Measurements from ENCODE around the gene PRRG3.
"Not testable (repeated sequence)": the region's sequence is repeated elsewhere in the genome, so short reads cannot be mapped to it uniquely, and the experiment has no call there.

The PRRG3 gene

DNA sequence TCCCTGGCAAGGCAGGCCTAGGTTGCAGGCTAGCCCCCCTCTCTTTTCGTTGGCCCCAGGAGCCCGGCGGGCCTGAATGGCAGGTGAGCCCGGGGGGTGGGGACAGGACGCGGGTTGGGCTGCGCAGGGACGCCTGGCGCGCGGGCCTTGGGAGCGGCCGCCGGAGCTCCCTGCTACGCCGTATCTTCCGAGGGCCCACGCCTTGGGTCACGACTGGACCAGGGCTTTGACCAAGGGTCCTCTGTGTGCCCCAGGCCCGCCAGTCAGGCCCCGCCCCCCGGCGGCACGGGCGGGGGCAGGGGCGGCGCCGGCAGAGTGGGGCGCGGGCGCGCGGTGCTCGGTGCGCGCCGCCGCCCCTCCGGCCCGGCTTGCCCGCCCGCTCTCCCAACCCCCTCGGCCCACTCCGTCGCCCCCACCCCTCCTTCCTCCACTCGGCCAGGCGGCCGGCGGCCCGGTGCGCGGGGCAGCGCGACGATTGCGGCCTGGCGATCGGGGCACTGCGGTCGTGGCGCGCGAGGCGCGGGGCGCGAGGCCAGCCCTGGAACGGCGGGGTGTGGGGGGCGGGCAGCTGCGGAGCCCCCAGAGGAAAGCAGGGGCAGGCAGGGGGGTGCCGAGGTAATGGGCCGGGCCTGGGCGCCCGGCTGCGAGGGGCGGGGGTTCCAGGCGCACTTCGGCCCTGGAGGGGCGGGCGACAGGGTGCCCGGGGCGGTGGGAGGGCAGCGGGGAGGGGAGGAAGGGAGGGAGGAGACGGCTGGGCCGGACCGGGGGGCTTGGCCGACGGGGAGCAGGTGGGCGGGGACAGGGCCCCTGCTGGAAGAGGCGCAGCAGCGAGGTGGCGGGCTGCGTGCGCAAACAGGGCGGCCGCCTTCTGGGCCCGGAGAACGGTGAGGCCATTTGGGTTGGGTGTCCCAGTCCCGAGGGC is at the start of gene PRRG3:
PRRG3 (plus strand) TSS at position 798 of the 922 bp plus-strand sequence. CDS start 3,357 bp downstream, outside the sequence.
- DNase-seq (ENCODE audit: low read depth): no peak
- H3K4me1 ChIP-seq (ENCODE audit: control insufficient read depth, insufficient read depth, low read length): peaks cover 9% of the 10 kb centered on the region
- no peak within 1 kb of the TSS for H3K4me3 ChIP-seq (ENCODE audit: low read length)
- no peaks in the 10 kb centered on the region for H3K9me3 ChIP-seq (ENCODE audit: control insufficient read depth, low read length)
- H3K9ac ChIP-seq (ENCODE audit: low read length): no peak within 1 kb of the TSS
- H3K36me3 ChIP-seq (ENCODE audit: control insufficient read depth, insufficient read depth, low read length, severe bottlenecking): no peaks in the 10 kb centered on the region
- peaks cover 32% of the 10 kb centered on the region for H3K27me3 ChIP-seq (replicated peaks; ENCODE audit: control insufficient read depth, insufficient read depth, low read length)

DNA sequence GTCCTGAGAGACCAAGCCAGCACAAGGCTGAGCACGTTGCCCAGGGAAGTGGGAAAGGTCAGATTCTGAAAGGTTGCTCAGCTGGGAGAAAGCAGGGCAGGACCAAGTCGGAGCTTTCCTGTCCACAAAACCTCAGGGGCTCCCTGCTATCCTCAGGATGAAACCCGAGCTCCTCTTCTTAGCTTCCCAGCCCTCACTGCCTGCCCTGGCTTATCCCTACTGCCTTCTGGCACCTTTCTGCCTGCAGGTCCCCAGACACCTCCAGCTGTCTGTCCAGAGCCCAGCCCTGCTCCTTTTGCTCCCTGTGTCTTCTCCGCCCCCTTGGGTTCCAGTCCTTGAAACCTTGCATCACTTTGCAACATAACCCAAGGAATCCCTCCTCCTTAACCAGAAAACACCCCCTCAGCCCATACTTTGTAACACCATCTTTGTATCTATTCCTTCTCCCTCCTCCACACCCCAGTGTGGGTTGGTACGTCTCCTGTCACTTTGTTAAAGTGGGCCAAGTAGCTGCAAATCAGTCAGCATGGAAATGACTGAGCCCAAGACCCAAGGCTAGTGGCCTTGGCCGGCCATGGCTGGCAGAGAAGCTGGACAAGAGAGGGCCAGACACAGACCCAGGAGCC is 20.0 kb upstream of the PRRG3 start:
- Histone ChIP-seq H3K27me3 (replicated peaks; ENCODE audit: control insufficient read depth, insufficient read depth, low read length) (peaks cover 46% of the 10 kb centered on the region), H3K4me3 (ENCODE audit: low read length) (no peak overlapping the region), H3K9me3 (ENCODE audit: control insufficient read depth, low read length) (peaks cover 3% of the 10 kb centered on the region), H3K4me1 (ENCODE audit: control insufficient read depth, insufficient read depth, low read length) (no peaks in the 10 kb centered on the region), H3K9ac (ENCODE audit: low read length) (no peak overlapping the region), H3K36me3 (ENCODE audit: control insufficient read depth, insufficient read depth, low read length, severe bottlenecking) (no peaks in the 10 kb centered on the region)
- no peak for DNase-seq (ENCODE audit: low read depth)

DNA sequence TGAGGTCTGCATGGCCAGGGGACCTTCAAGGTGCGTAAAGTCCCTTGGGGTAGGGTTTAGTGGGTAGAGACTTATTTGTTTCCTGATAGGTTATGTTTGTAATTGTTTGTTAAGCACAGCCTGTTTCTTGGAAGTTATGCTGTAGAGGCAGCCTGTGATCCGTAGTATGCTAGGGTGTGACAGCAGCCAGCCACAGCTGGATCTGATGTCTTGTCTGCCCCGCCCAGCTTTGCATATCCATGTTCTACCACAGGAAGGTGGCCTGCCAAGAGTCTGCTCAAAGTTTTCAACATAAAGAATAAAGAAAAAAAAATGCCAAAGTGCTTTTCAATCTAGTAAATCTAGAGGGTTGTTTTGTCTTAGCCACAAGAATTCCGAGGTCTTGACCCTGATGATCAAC is 19.1 kb upstream of the PRRG3 start:
- no peaks in the 10 kb centered on the region for H3K4me1 ChIP-seq (ENCODE audit: control insufficient read depth, insufficient read depth, low read length)
- no peaks in the 10 kb centered on the region for H3K9me3 ChIP-seq (ENCODE audit: control insufficient read depth, low read length)
- H3K9ac ChIP-seq (ENCODE audit: low read length): no peak overlapping the region
- peaks cover 46% of the 10 kb centered on the region for H3K27me3 ChIP-seq (replicated peaks; ENCODE audit: control insufficient read depth, insufficient read depth, low read length)
- H3K36me3 ChIP-seq (ENCODE audit: control insufficient read depth, insufficient read depth, low read length, severe bottlenecking): no peaks in the 10 kb centered on the region
- DNase-seq (ENCODE audit: low read depth): no peak
- H3K4me3 ChIP-seq (ENCODE audit: low read length): no peak overlapping the region

DNA sequence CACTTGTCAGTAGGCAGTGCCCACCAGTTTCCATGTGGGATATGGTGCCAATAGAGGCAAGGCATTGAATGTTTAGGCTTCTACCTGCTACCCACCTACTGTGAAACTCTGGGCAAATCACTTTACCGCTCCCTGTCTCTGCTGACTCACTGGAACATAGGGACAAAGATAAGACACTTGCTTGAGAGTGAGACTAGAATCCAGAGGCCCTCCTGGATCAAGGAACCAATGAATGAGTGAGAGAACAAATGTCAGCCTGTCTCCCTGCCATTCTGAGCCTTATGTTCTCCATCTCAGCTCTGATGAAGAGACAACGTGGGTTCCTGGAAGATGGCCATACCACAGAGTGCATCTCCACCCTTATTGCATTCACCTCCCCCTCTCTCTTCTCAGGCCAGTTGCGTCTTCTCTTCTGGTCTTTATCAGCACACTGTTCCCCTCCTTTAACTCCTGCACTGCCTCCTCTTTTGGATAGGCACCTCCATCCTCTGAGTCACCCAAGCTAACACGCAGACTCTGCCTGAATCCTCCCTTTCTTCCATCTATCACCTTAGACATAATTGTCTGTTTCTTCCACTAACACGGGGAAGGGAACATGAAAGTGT is 15.4 kb upstream of the PRRG3 start:
- Histone ChIP-seq H3K4me3 (ENCODE audit: low read length) (no peak overlapping the region), H3K9ac (ENCODE audit: low read length) (no peak overlapping the region), H3K27me3 (replicated peaks; ENCODE audit: control insufficient read depth, insufficient read depth, low read length) (peaks cover 44% of the 10 kb centered on the region), H3K9me3 (ENCODE audit: control insufficient read depth, low read length) (no peaks in the 10 kb centered on the region), H3K36me3 (ENCODE audit: control insufficient read depth, insufficient read depth, low read length, severe bottlenecking) (no peaks in the 10 kb centered on the region), H3K4me1 (ENCODE audit: control insufficient read depth, insufficient read depth, low read length) (no peaks in the 10 kb centered on the region)
- no peak for DNase-seq (ENCODE audit: low read depth)

DNA sequence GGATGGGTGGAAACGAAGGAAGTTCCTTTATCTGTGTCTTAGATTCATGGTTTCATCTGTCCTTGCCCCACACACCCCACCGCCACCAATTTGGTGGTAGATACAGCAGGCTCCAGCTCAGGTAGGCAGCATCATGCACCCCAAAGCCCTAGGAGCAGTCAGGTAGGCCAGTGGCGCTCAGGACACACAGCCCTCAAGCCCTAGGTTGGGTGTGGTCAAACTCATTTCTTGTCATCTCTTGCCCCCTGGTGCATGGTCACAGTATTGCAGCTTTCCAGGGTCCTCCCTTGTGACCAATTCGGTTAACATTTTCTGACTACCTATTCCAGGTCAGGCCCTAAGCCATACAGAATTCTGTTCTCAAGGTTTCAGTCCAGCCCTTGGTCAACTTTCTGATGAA is 14.5 kb upstream of the PRRG3 start:
- Histone ChIP-seq H3K4me1 (ENCODE audit: control insufficient read depth, insufficient read depth, low read length) (no peaks in the 10 kb centered on the region), H3K9me3 (ENCODE audit: control insufficient read depth, low read length) (no peaks in the 10 kb centered on the region), H3K4me3 (ENCODE audit: low read length) (no peak overlapping the region), H3K36me3 (ENCODE audit: control insufficient read depth, insufficient read depth, low read length, severe bottlenecking) (no peaks in the 10 kb centered on the region), H3K9ac (ENCODE audit: low read length) (no peak overlapping the region), H3K27me3 (replicated peaks; ENCODE audit: control insufficient read depth, insufficient read depth, low read length) (peaks cover 44% of the 10 kb centered on the region)
- peak; percentile 29 for DNase-seq (ENCODE audit: low read depth)

DNA sequence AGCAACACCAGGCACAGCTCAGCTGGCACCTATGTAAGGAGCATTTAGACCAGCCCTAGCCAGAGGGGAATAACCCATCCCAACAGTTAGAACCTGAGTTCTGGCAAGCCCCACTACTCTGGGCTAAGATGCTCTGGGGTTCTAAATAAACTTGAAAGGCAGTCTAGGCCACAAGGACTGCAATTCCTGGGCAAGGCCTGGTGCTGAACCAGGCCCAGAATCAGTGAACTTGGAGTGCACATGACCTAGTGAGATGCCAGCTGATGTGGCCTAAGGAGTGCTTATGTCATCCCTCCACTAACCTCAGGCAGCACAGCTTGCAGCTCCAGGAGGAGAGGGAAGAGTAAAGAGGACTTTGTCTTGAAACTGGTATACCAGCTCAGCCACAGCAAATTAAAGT is 7.6 kb upstream of the PRRG3 start:
- Histone ChIP-seq H3K4me1 (ENCODE audit: control insufficient read depth, insufficient read depth, low read length) (no peaks in the 10 kb centered on the region), H3K9ac (ENCODE audit: low read length) (no peak overlapping the region), H3K36me3 (ENCODE audit: control insufficient read depth, insufficient read depth, low read length, severe bottlenecking) (no peaks in the 10 kb centered on the region), H3K4me3 (ENCODE audit: low read length) (no peak overlapping the region), H3K27me3 (replicated peaks; ENCODE audit: control insufficient read depth, insufficient read depth, low read length) (peaks cover 20% of the 10 kb centered on the region), H3K9me3 (ENCODE audit: control insufficient read depth, low read length) (no peaks in the 10 kb centered on the region)
- DNase-seq (ENCODE audit: low read depth): no peak

DNA sequence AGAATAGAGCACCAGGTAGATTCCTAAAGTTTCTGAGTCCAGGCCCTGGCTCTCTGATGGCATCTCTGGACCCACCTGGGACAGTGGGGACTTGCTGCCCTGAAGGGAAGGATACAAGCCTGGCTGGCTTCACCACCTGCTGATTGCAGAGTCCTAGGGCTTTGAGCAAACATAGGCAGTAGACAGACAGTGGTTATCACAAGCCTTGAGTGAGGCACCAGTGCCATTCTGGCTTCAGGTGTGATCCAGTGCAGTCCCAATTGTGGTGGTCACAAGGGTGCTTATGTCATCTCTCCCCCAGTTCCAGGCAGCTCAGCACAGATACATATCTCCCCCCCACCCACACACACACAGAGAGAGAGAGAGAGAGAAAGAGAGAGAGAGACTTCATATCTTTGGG is 6.6 kb upstream of the PRRG3 start:
- no peaks in the 10 kb centered on the region for H3K4me1 ChIP-seq (ENCODE audit: control insufficient read depth, insufficient read depth, low read length)
- DNase-seq (ENCODE audit: low read depth): no peak

DNA sequence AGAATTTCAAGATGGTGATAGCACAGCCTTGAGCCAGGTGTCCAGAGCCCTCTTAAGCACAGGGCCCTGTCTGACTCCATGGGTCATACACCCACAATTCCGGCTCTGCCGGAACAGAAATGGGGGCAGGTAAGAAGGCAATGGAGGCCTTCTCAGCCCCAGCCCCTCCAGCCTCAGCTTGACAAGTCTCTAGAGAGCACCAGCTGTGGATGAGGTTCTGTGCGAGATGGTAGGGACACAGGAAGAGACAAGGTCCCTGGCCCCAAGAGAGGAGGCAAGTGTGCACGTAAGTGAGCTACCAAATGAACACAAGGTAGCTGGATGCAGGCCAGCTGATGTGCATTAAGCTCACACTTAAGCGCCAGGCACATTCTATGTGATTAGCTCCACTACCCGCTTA is 2.4 kb upstream of the PRRG3 start:
- peaks cover 30% of the 10 kb centered on the region for H3K27me3 ChIP-seq (replicated peaks; ENCODE audit: control insufficient read depth, insufficient read depth, low read length)

More for the DNA sequence above, 6.6 kb upstream of the PRRG3 start:
- no peak overlapping the region for H3K4me3 ChIP-seq (ENCODE audit: low read length)
- H3K27me3 ChIP-seq (replicated peaks; ENCODE audit: control insufficient read depth, insufficient read depth, low read length): peaks cover 26% of the 10 kb centered on the region
- no peaks in the 10 kb centered on the region for H3K9me3 ChIP-seq (ENCODE audit: control insufficient read depth, low read length)
- no peak overlapping the region for H3K9ac ChIP-seq (ENCODE audit: low read length)
- no peaks in the 10 kb centered on the region for H3K36me3 ChIP-seq (ENCODE audit: control insufficient read depth, insufficient read depth, low read length, severe bottlenecking)

DNA sequence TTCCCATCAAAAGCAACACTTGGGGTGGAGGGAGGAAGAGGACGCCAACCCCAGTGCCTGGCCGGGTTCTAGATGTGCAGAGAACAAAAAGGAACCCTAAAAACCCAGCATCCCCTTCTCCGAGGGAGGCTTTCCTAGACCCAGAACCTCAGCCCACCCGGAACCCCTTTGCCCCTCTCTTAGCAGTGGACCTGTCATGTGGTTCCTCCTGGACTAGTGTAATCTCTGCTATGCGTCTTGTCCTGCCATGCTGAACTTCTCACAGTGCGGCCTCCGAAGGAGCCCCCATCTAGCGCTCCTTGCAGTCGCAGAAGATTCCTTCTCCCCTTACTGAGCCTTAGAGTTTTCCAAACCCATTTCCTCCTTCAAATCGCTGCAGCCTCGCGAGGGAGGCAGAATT is 1.1 kb upstream of the PRRG3 start:
- no peak for DNase-seq (ENCODE audit: low read depth)
- Histone ChIP-seq H3K27me3 (replicated peaks; ENCODE audit: control insufficient read depth, insufficient read depth, low read length) (peaks cover 30% of the 10 kb centered on the region), H3K9ac (ENCODE audit: low read length) (no peak overlapping the region), H3K9me3 (ENCODE audit: control insufficient read depth, low read length) (no peaks in the 10 kb centered on the region), H3K36me3 (ENCODE audit: control insufficient read depth, insufficient read depth, low read length, severe bottlenecking) (no peaks in the 10 kb centered on the region), H3K4me1 (ENCODE audit: control insufficient read depth, insufficient read depth, low read length) (peaks cover 9% of the 10 kb centered on the region), H3K4me3 (ENCODE audit: low read length) (no peak overlapping the region)

More for the DNA sequence above, 2.4 kb upstream of the PRRG3 start:
- H3K9ac ChIP-seq (ENCODE audit: low read length): no peak overlapping the region
- H3K4me1 ChIP-seq (ENCODE audit: control insufficient read depth, insufficient read depth, low read length): peaks cover 7% of the 10 kb centered on the region
- H3K4me3 ChIP-seq (ENCODE audit: low read length): no peak overlapping the region
- no peaks in the 10 kb centered on the region for H3K9me3 ChIP-seq (ENCODE audit: control insufficient read depth, low read length)
- no peak for DNase-seq (ENCODE audit: low read depth)
- H3K36me3 ChIP-seq (ENCODE audit: control insufficient read depth, insufficient read depth, low read length, severe bottlenecking): no peaks in the 10 kb centered on the region

DNA sequence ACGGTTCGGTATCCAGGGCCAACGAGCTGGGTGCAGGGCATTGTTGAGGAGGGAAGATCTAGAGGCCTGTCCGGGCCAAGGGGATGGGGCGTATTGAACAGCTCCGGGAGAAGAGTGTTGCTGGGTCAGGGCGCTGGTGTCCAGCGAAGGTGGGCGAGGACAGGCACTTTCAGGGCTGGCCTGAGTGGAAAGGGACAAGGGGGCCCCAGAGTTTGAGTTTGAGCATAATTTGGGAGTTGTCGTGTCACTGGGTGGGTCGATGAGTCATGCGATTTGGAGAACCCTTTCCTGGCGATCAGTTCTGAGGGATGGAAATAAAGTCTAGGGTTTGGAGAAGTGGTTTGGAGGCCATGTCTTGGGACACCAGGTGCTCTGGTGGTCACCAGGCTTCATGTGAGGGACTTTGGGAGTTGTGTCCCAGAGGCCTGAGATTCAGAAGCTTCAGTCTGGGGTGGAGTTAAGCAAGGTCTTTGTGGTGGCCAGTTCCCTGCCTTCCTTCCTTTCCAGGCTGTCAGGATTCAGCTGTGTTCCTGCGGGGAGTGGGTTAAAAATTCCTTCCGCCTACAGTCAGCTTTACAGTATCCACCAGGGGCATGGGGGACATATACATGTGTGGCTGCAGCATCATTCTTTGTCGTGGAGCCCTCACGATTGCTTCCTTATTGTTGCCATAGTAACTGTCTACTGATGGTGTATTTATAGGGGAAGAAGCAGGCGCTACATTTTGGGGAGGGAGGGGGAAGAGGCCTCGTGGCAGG is 504 bp downstream of the PRRG3 start:
- H3K9me3 ChIP-seq (ENCODE audit: control insufficient read depth, low read length): no peaks in the 10 kb centered on the region
- no peak for DNase-seq (ENCODE audit: low read depth)
- H3K9ac ChIP-seq (ENCODE audit: low read length): no peak overlapping the region
- H3K27me3 ChIP-seq (replicated peaks; ENCODE audit: control insufficient read depth, insufficient read depth, low read length): peaks cover 35% of the 10 kb centered on the region
- no peak overlapping the region for H3K4me3 ChIP-seq (ENCODE audit: low read length)
- H3K36me3 ChIP-seq (ENCODE audit: control insufficient read depth, insufficient read depth, low read length, severe bottlenecking): no peaks in the 10 kb centered on the region
- H3K4me1 ChIP-seq (ENCODE audit: control insufficient read depth, insufficient read depth, low read length): peaks cover 9% of the 10 kb centered on the region

DNA sequence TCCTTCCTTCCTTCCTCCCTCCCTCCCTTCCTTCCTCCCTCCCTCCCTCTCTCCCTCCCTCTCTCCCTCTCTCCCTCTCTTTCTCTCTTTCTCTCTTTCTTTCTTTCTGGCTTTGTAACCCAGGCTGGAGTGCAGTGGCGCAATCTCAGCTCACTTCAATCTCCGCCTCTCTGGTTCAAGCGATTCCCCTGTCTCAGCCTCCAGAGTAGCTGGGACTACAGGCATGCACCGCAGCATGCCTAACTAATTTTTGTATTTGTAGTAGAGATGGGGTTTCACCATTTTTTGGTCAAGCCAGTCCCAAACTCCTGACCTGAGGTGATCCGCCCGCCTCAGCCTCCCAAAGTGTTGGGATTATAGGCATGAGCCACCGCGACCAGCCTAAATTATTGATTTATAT is 1.8 kb downstream of the PRRG3 start:
- H3K4me1 ChIP-seq (ENCODE audit: control insufficient read depth, insufficient read depth, low read length); H3K36me3 ChIP-seq (ENCODE audit: control insufficient read depth, insufficient read depth, low read length, severe bottlenecking); H3K9me3 ChIP-seq (ENCODE audit: control insufficient read depth, low read length): not testable (repeated sequence)
- Histone ChIP-seq H3K27me3 (replicated peaks; ENCODE audit: control insufficient read depth, insufficient read depth, low read length) (peaks cover 25% of the 10 kb centered on the region), H3K4me3 (ENCODE audit: low read length) (peak overlapping the region; percentile 54), H3K9ac (ENCODE audit: low read length) (peak overlapping the region; percentile 42)
- DNase-seq (ENCODE audit: low read depth): peak; percentile 21
